CD8-positive, alpha-beta memory T cell (primary cell): ENCODE measurements around the gene GNRHR. TPM values are rescaled to one million over a fixed set of nuclear protein-coding genes. Genes with fewer than 3 reads are reported as not detected.
A peak's percentile ranks its signal among the peaks of the same experiment; 100 is the strongest.
"Not testable (repeated sequence)": the region's sequence is repeated elsewhere in the genome, so short reads cannot be mapped to it uniquely, and the experiment has no call there.

Experiments used
- CTCF ChIA-PET: fragments of 350-600 bp; sonication (Branson Sonifier 250); formaldehyde crosslinking; loops from one replicate; lab custom pipeline; 2021; ENCODE audit warnings: antibody characterized with exemption; lab: Charles Lee
- POLR2A ChIA-PET: fragments of 350-600 bp; sonication (Branson Sonifier 250); formaldehyde crosslinking; loops from one replicate; lab custom pipeline; 2021; ENCODE audit warnings: antibody characterized with exemption; lab: Charles Lee
- DNase-seq, 5 donors: peaks; one replicate each; pipeline versions ENCODE4 v3.0.0 to v3.0.0-alpha.2; 2020 to 2022; ENCODE audit warnings: mixed read lengths in 1 of 5
- H3K27ac ChIP-seq: one replicate; pipeline ENCODE4 v1.7.0; 2013; ENCODE audit warnings: low read depth, mild to moderate bottlenecking, low read length, moderate library complexity
- H3K27me3 ChIP-seq: 2 replicates; pipeline ENCODE4 v1.7.0; 2013; ENCODE audit warnings: low read length, mild to moderate bottlenecking; ENCODE audit not compliant: insufficient read depth, poor library complexity, severe bottlenecking
- H3K36me3 ChIP-seq: 2 replicates; pipeline ENCODE4 v1.7.0; 2013; ENCODE audit warnings: mild to moderate bottlenecking, low read length, moderate library complexity; ENCODE audit not compliant: insufficient read depth
- H3K4me1 ChIP-seq: 2 replicates; pipeline ENCODE4 v1.7.0; 2013; ENCODE audit warnings: mild to moderate bottlenecking, low read length, moderate library complexity; ENCODE audit not compliant: insufficient read depth
- H3K4me3 ChIP-seq: 2 replicates; pipeline ENCODE4 v1.7.0; 2013; ENCODE audit warnings: mild to moderate bottlenecking, low read length
- H3K9me3 ChIP-seq: 2 replicates; pipeline ENCODE4 v1.7.0; 2013; ENCODE audit warnings: mild to moderate bottlenecking, low read length
- H3K27ac Mint-ChIP-seq, 8 donors: one replicate each; pipeline ENCODE4 v1.8.0; 2020 to 2021; ENCODE audit warnings: mixed read lengths in 8 of 8, mild to moderate bottlenecking in 6 of 8, inconsistent platforms in 3 of 8, moderate library complexity in 3 of 8
- H3K27me3 Mint-ChIP-seq, 2 donors: one replicate each; pipeline ENCODE4 v1.8.0; 2020 to 2021; ENCODE audit warnings: mixed read lengths in 2 of 2, mild to moderate bottlenecking in 1 of 2, moderate library complexity in 1 of 2
- H3K36me3 Mint-ChIP-seq, 3 donors: one replicate each; pipeline ENCODE4 v1.8.0; 2020 to 2021; ENCODE audit warnings: mixed read lengths in 3 of 3, inconsistent platforms in 1 of 3, mild to moderate bottlenecking in 1 of 3
- H3K4me1 Mint-ChIP-seq, 3 donors: one replicate each; pipeline ENCODE4 v1.8.0; 2020 to 2021; ENCODE audit warnings: mixed read lengths in 3 of 3, inconsistent platforms in 1 of 3, mild to moderate bottlenecking in 1 of 3
- H3K4me3 Mint-ChIP-seq, 7 donors: one replicate each; pipeline ENCODE4 v1.8.0; 2020 to 2021; ENCODE audit warnings: mixed read lengths in 7 of 7, mild to moderate bottlenecking in 6 of 7, moderate library complexity in 4 of 7, inconsistent platforms in 2 of 7
- H3K9me3 Mint-ChIP-seq, 5 donors: one replicate each; pipeline ENCODE4 v1.8.0; 2020 to 2022; ENCODE audit warnings: mixed read lengths in 5 of 5, mild to moderate bottlenecking in 3 of 5, moderate library complexity in 2 of 5, inconsistent platforms in 1 of 5
- polyA plus RNA-seq: library from polyadenylated mRNA; unstranded; fragments of 300-500 nt; fragmentation: Illumina TruSeq; gene quantifications from one replicate; pipeline ENCODE4 v1.2.3, GENCODE V29; 2021
- total RNA-seq, 2 experiments: library from RNA; stranded (reverse); gene quantifications; one replicate each; pipeline ENCODE4 v1.2.3, GENCODE V29; 2021

GNRHR gene
- total and polyA plus RNA-seq, 3 experiments from 2014 or later = not detected

DNA sequence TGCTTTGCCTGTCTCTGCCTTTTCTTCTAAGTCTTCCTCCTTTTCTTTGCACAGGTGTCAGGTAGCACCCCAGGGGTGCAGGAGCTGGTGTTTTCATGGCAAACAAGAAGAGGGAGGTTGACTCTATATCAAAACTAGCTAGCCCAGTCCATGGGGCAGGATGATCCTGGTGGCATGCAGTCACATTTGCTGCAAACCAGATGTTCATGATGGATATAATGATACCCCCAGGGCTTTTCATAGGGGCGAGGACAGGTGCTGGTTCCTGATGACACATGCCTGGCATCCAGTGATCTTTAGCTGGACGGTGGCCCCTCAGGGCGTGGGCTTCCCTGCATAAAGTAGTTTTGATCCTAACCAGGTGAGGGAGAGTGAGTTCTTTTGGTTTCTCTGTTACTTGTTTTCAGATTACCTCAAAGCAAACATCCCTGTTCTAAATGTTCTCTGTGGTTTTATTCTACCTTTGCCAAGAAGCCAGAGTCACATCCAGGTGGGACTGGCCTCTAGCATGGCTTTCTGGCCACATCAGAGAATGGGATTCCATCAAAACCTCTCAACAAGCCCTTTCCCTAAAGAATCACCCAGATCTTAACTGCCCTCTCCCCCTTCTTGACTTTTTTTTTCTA lies 42.1 kb downstream of the GNRHR start:
- peaks cover under 1% of the 10 kb centered on the region for H3K36me3 ChIP-seq
- peaks cover 19 to 52% (median 33%) of the 10 kb centered on the region in 3 donors for H3K4me1 Mint-ChIP-seq
- no peaks in the 10 kb centered on the region for H3K27me3 ChIP-seq
- H3K4me3 ChIP-seq = no peak overlapping the region
- no peaks in the 10 kb centered on the region for H3K4me1 ChIP-seq
- no peak overlapping the region for H3K4me3 Mint-ChIP-seq
- POLR2A ChIA-PET = no interaction called here
- CTCF ChIA-PET = interaction anchor here (0.7 to 0.9 kb wide), 2 partner anchors 13 to 35 kb away, joined by 3 read pairs; no protein-coding TSS in a partner anchor
- peak overlapping the region in 4 of 8 donors; percentile 26 to 42 (median 37) for H3K27ac Mint-ChIP-seq
- no peak overlapping the region for H3K27ac ChIP-seq
- no peak for DNase-seq
- no peaks in the 10 kb centered on the region for H3K9me3 Mint-ChIP-seq
- H3K27me3 Mint-ChIP-seq = no peaks in the 10 kb centered on the region
- peaks cover 9 to 42% (median 18%) of the 10 kb centered on the region in 3 donors for H3K36me3 Mint-ChIP-seq
- H3K9me3 ChIP-seq = no peaks in the 10 kb centered on the region

DNA sequence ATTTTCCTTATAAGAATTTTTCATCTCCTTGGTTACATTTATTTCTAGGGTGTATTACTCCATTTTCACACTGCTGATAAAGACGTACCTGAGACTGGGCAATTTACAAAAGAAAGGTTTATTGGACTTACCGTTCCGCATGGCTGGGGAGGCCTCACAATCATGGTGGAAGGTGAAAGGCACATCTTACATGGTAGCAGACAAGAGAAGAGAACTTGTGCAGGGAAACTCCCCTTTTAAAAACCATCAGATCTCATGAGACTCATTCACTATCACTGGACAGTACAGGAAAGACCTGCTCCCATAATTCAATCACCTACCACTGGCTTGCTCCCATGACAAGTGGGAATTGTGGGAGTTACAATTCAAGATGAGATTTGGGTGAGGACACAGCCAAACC lies 47.5 kb downstream of the GNRHR start:
- H3K9me3 ChIP-seq, DNase-seq, H3K4me3 Mint-ChIP-seq, H3K36me3 ChIP-seq, H3K9me3 Mint-ChIP-seq, POLR2A ChIA-PET, H3K4me3 ChIP-seq, CTCF ChIA-PET, H3K27me3 Mint-ChIP-seq, H3K27ac Mint-ChIP-seq, H3K27ac ChIP-seq, H3K27me3 ChIP-seq: not testable (repeated sequence)
- peaks cover 22% of the 10 kb centered on the region for H3K4me1 ChIP-seq
- Mint-ChIP-seq H3K4me1 (peaks cover 45 to 77% (median 64%) of the 10 kb centered on the region in 3 donors), H3K36me3 (peaks cover 10 to 32% (median 29%) of the 10 kb centered on the region in 3 donors)

DNA sequence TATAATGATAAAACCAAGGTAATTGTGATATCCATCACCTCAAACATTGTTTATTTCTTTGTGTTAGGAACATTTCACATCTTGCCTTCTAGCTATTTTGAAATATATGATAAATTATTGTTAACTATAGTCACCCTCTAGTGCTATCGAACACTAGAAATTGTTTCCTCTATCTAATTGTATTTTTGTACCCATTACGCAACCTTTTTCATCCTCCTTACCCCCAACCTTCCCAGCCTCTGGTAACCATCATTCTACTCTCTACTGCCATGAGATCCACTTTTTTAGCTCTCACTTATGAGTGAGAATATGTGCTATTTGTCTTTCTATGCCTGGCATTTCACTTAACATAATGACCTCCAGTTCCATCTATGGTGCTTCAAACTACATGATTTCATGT lies 49.3 kb downstream of the GNRHR start:
- no peaks in the 10 kb centered on the region for H3K27me3 ChIP-seq
- no peaks in the 10 kb centered on the region for H3K36me3 ChIP-seq
- no peak overlapping the region for H3K27ac ChIP-seq
- DNase-seq = no peak
- no peaks in the 10 kb centered on the region for H3K9me3 ChIP-seq
- no peak overlapping the region for H3K4me3 Mint-ChIP-seq
- H3K4me1 Mint-ChIP-seq = peaks cover 52 to 80% (median 68%) of the 10 kb centered on the region in 3 donors
- H3K36me3 Mint-ChIP-seq = peaks cover 10 to 33% (median 32%) of the 10 kb centered on the region in 3 donors
- H3K4me3 ChIP-seq = no peak overlapping the region
- H3K27me3 Mint-ChIP-seq = no peaks in the 10 kb centered on the region
- H3K9me3 Mint-ChIP-seq = peaks cover 0 to 5% (median 4%) of the 10 kb centered on the region in 5 donors
- no peak overlapping the region for H3K27ac Mint-ChIP-seq
- peaks cover 27% of the 10 kb centered on the region for H3K4me1 ChIP-seq
- ChIA-PET POLR2A (no interaction called here), CTCF (no interaction called here)

DNA sequence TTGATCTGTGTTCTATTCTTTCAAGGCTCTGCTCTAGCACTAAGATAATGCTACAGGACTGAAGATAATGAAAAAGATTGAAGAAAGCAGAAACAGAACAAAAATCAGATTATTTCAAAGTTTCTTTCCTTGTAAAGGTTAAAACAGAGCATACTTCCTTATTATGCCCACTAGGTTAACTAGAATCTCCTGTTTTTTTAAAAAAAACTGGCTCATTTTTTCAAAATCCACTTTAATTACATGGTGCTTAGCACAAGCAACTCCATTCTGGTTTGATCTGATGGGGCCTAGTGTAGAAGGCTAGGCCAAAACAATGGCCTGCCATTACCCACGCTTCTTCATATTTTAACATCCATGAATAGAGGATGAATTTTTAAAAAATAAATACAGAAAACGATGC lies 52.0 kb downstream of the GNRHR start:
- Histone ChIP-seq H3K27me3 (no peaks in the 10 kb centered on the region), H3K36me3 (no peaks in the 10 kb centered on the region), H3K4me3 (peak overlapping the region; percentile 84), H3K9me3 (no peaks in the 10 kb centered on the region), H3K4me1 (peaks cover 35% of the 10 kb centered on the region), H3K27ac (peak overlapping the region; percentile 89)
- Mint-ChIP-seq H3K27ac (peak overlapping the region in 7 of 8 donors; percentile 74 to 99 (median 98)), H3K27me3 (no peaks in the 10 kb centered on the region), H3K36me3 (peaks cover 7 to 29% (median 15%) of the 10 kb centered on the region in 3 donors), H3K4me1 (peaks cover 55 to 81% (median 79%) of the 10 kb centered on the region in 3 donors), H3K4me3 (peak overlapping the region; percentile 96 to 99 (median 97)), H3K9me3 (peaks cover 0 to 5% (median 4%) of the 10 kb centered on the region in 5 donors)
- DNase-seq = no peak
- POLR2A ChIA-PET = no interaction called here
- CTCF ChIA-PET = interaction anchor here (1.5 kb wide), 1 partner anchor 46 kb away, joined by 4 read pairs; no protein-coding TSS in a partner anchor

DNA sequence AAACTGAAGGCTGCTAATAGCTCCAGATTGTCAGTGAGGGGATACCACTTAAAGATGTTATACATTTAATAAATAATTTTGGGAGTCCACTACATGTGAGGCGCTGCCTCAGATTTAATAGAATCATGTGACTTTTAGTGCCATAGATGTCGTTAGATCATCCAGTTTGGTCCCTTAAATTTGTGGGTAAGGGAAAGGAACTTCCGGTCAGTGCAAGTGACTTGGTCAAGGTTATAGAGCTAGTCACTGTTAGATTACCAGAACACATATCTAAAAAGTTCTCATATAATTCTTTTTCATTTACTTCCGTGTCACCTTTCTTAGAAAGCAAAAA lies 52.7 kb downstream of the GNRHR start:
- peak overlapping the region; percentile 87 to 99 (median 98) for H3K27ac Mint-ChIP-seq
- Histone ChIP-seq H3K9me3 (no peaks in the 10 kb centered on the region), H3K36me3 (no peaks in the 10 kb centered on the region), H3K4me3 (peak overlapping the region; percentile 84), H3K4me1 (peaks cover 35% of the 10 kb centered on the region), H3K27me3 (no peaks in the 10 kb centered on the region), H3K27ac (peak overlapping the region; percentile 89)
- ChIA-PET CTCF (interaction anchor here (1.1 to 1.6 kb wide), 3 partner anchors 10 to 47 kb away, joined by 3 to 4 read pairs (median 4); no protein-coding TSS in a partner anchor), POLR2A (interaction anchor here (2.2 kb wide), 1 partner anchor 157 kb away, joined by 15 read pairs; the partner anchor contains the start of gene CENPC)
- peaks cover 55 to 83% (median 77%) of the 10 kb centered on the region in 3 donors for H3K4me1 Mint-ChIP-seq
- H3K27me3 Mint-ChIP-seq = no peaks in the 10 kb centered on the region
- DNase-seq = no peak
- peak overlapping the region; percentile 96 to 99 (median 97) for H3K4me3 Mint-ChIP-seq
- peaks cover 4 to 26% (median 8%) of the 10 kb centered on the region in 3 donors for H3K36me3 Mint-ChIP-seq
- peaks cover 0 to 3% (median 1%) of the 10 kb centered on the region in 5 donors for H3K9me3 Mint-ChIP-seq

DNA sequence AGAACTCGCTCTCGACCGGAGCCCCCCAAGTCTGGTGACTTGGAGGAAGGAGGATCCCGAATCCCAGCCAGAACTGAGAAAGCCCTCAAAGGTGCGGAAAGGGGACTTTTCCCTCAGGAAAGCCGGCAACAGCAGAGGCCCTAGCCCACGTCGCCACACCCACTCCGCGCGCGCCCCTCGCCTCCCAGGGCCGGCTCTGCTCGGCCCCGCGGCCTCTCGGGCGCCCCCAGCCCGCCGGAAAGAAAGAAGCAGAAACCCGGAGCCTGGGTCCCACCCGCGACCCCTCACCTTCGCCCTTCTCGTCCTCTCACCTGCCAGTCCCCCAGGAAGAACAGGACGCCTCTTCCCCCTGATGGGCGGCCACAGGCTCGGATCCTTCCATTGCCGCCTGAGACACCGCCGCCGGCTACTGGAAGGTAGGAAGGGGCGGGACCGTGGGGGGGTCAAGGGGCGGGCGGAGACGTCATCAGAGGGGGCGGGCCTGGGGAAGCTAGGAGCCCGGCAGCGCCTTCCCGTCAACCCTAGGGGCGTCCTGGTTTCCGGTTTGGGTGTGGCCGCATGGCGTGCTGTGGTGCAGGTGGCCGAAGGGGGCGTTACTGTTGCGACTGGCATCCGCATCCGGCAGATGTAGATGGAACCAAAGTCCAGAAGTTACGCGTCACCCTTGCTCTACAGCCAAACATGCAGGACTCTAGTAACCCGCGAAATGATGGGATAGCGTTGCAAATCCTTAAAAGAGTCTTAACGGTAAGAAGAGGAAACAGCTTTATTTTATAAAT lies 53.3 kb downstream of the GNRHR start, which contains the start of gene UBA6:
TSS of gene UBA6 (minus strand) at position 418 of the 779 bp plus-strand sequence. CDS start at position 382, 36 bp downstream.
- peak; percentile 90 to 96 (median 95) for DNase-seq
- H3K4me1 Mint-ChIP-seq = peaks cover 57 to 83% (median 77%) of the 10 kb centered on the region in 3 donors
- CTCF ChIA-PET = interaction anchor here (0.9 to 1.7 kb wide), 6 partner anchors 10 to 156 kb away, joined by 3 to 4 read pairs (median 3); no protein-coding TSS in a partner anchor
- peaks cover 3 to 26% (median 4%) of the 10 kb centered on the region in 3 donors for H3K36me3 Mint-ChIP-seq
- Histone ChIP-seq H3K4me1 (peaks cover 35% of the 10 kb centered on the region), H3K27ac (peak within 1 kb of the TSS; percentile 89), H3K9me3 (no peaks in the 10 kb centered on the region), H3K36me3 (no peaks in the 10 kb centered on the region), H3K27me3 (no peaks in the 10 kb centered on the region), H3K4me3 (peak within 1 kb of the TSS; percentile 84)
- no peaks in the 10 kb centered on the region for H3K27me3 Mint-ChIP-seq
- POLR2A ChIA-PET = interaction anchor here (2.2 kb wide), 1 partner anchor 156 kb away, joined by 15 read pairs; the partner anchor contains the start of gene CENPC
- H3K27ac Mint-ChIP-seq = peak within 1 kb of the TSS; percentile 87 to 99 (median 98)
- H3K4me3 Mint-ChIP-seq = peak within 1 kb of the TSS; percentile 96 to 99 (median 97)
- H3K9me3 Mint-ChIP-seq = no peaks in the 10 kb centered on the region

DNA sequence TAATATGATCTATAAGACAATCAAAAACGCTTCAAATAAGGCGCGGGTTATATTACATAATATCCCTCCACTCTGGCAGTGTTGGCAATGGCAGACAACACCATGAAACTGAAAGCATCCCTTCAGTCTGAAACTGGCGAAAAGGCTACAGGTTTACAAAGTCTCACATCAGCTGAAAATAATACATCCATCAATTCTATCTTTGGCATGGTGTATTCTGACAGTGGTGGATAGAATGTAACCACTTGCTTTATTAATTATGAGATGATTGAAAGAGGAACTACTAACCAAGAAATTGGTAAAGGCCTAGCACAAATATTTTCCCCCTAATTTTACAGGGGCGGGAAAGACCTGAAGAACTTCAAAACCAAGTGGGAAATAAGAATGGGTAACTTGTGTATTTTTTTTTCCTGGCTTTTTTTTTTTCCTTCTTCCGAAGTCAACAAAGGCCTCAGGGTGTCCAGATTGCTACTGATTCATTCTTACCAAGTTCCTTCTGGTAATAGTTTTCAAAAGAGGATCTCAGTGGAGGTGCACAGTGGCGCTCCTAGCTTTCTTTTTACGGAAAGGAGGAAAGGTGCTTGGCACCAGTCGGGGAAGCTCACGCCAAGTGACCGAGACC lies 54.0 kb downstream of the GNRHR start:
- no peaks in the 10 kb centered on the region for H3K9me3 ChIP-seq
- POLR2A ChIA-PET = interaction anchor here (2.2 kb wide), 1 partner anchor 155 kb away, joined by 15 read pairs; the partner anchor contains the start of gene CENPC
- peaks cover 34% of the 10 kb centered on the region for H3K4me1 ChIP-seq
- H3K27me3 ChIP-seq = no peaks in the 10 kb centered on the region
- Mint-ChIP-seq H3K9me3 (no peaks in the 10 kb centered on the region), H3K27me3 (no peaks in the 10 kb centered on the region), H3K36me3 (peaks cover 3 to 26% (median 4%) of the 10 kb centered on the region in 3 donors), H3K4me3 (peak overlapping the region; percentile 96 to 99 (median 97)), H3K27ac (peak overlapping the region; percentile 87 to 99 (median 98)), H3K4me1 (peaks cover 54 to 80% (median 74%) of the 10 kb centered on the region in 3 donors)
- peak overlapping the region; percentile 89 for H3K27ac ChIP-seq
- peak in 2 of 5 donors; percentile 7 to 16 for DNase-seq
- H3K4me3 ChIP-seq = peak overlapping the region; percentile 84
- CTCF ChIA-PET = interaction anchor here (0.9 to 1.7 kb wide), 6 partner anchors 9 to 156 kb away, joined by 3 to 4 read pairs (median 3); no protein-coding TSS in a partner anchor
- H3K36me3 ChIP-seq = no peaks in the 10 kb centered on the region
